K562 (cell line): ENCODE data around the gene ZSWIM1. TPM values are rescaled to one million over a fixed set of nuclear protein-coding genes. Genes with fewer than 3 reads are reported as not detected.
A peak's percentile ranks its signal among the peaks of the same experiment; 100 is the strongest.

Experiments used
- ARID3A ChIP-seq: IDR thresholded peaks from 2 replicates; pipeline ENCODE4 v1.6.1; 2012; ENCODE audit warnings: low read depth, low read length, improper control_type of control experiment, borderline replicate concordance
- ELK3 ChIP-seq: fragments of 450-650 bp; formaldehyde crosslinking; IDR thresholded peaks from 2 replicates; pipeline ENCODE4 v1.4.0; 2020; ENCODE audit warnings: mild to moderate bottlenecking
- NONO ChIP-seq, 2 experiments: fragments of 200-400 bp in 1 of 2; fragments of 450-650 bp in 1 of 2; formaldehyde crosslinking in 1 of 2; IDR thresholded peaks; 2 replicates each; pipeline ENCODE4 v1.6.1; 2017; ENCODE audit warnings: low read depth in 2 of 2, mild to moderate bottlenecking in 2 of 2, moderate library complexity in 2 of 2, low read length in 1 of 2
- NR0B1 ChIP-seq: fragments of 450-650 bp; IDR thresholded peaks from one replicate; pipeline ENCODE4 v1.6.1; 2018; ENCODE audit warnings: mild to moderate bottlenecking, moderate library complexity; ENCODE audit not compliant: partially characterized antibody
- PCBP2 ChIP-seq: fragments of 200-400 bp; formaldehyde crosslinking; IDR thresholded peaks from 2 replicates; pipeline ENCODE4 v1.6.1; 2018; ENCODE audit warnings: low read length, low read depth, mild to moderate bottlenecking, moderate library complexity; ENCODE audit not compliant: poor library complexity, severe bottlenecking
- PYGO2 ChIP-seq: fragments of 450-650 bp; IDR thresholded peaks from 2 replicates; pipeline ENCODE4 v1.6.1; 2016; ENCODE audit warnings: mild to moderate bottlenecking, missing genetic modification characterization, moderate library complexity, missing compliant biosample characterization
- RNF2 ChIP-seq: sonication (generic); IDR thresholded peaks from 2 replicates; pipeline ENCODE4 v1.6.1; 2016
- STAT6 ChIP-seq: sonication (generic); formaldehyde crosslinking; IDR thresholded peaks from 2 replicates; pipeline ENCODE4 v1.8.1; 2023; ENCODE audit warnings: mild to moderate bottlenecking, missing genetic modification reagents
- TSHZ1 ChIP-seq: fragments of 250-450 bp; sonication (Bioruptor Pico); IDR thresholded peaks from 2 replicates; pipeline ENCODE4 v1.4.0; 2020; ENCODE audit warnings: mild to moderate bottlenecking, moderate library complexity
- XRCC5 ChIP-seq: fragments of 200-400 bp; formaldehyde crosslinking; IDR thresholded peaks from 2 replicates; pipeline ENCODE4 v1.6.1; 2017; ENCODE audit warnings: low read depth, mild to moderate bottlenecking, low read length
- ZNF584 ChIP-seq: fragments of 200-800 bp; sonication (Bioruptor generic); IDR thresholded peaks from 2 replicates; pipeline ENCODE4 v1.6.1; 2016; ENCODE audit warnings: low read depth, mild to moderate bottlenecking, missing genetic modification characterization, missing compliant biosample characterization
- ZNF699 ChIP-seq: fragments of 250-450 bp; sonication (Bioruptor Pico); IDR thresholded peaks from 2 replicates; pipeline ENCODE4 v1.8.0; 2021; ENCODE audit warnings: mild to moderate bottlenecking, moderate library complexity; ENCODE audit not compliant: insufficient replicate concordance
- ZNF740 ChIP-seq, 3 experiments: fragments of 200-800 bp in 1 of 3; sonication (Bioruptor generic) in 1 of 3; sonication (generic) in 1 of 3; formaldehyde crosslinking in 1 of 3; IDR thresholded peaks; 2 replicates each; pipeline versions ENCODE4 v1.6.1 to v1.8.0; 2016 to 2022; ENCODE audit warnings: mild to moderate bottlenecking in 2 of 3, missing compliant biosample characterization in 2 of 3, missing genetic modification characterization in 2 of 3, missing genetic modification reagents in 1 of 3
- polyA plus RNA-seq, 8 experiments: library from polyadenylated mRNA; depleted of rRNA in 4 of 8; stranded (reverse) in 5 of 8; unstranded in 3 of 8; fragments of >200 nt; fragmentation: Nextera tagmentation in 2 of 8; fragmentation: Illumina TruSeq in 1 of 8; extraction: Ambion mirVana in 2 of 8; extraction: Trizol in 1 of 8; gene quantifications; 2 replicates each; pipeline versions ENCODE4 v1.2.1 to v1.2.3, GENCODE V29; 2011 to 2014; ENCODE audit warnings: inconsistent platforms in 1 of 8, missing spikeins in 1 of 8
- total RNA-seq, 7 experiments: library from RNA; depleted of rRNA in 6 of 7; stranded (reverse); fragments of >200 nt in 6 of 7; fragmentation: Illumina TruSeq in 2 of 7; extraction: Trizol in 2 of 7; gene quantifications; 2 replicates each; pipeline versions ENCODE4 v1.2.1 to v1.2.3, GENCODE V29; 2011 to 2021; ENCODE audit warnings: low replicate concordance in 1 of 7

The ZSWIM1 gene
- total and polyA plus RNA-seq, 9 of the 15 experiments (the other 6 are each of a cell fraction or from before 2014, with no cell fraction given) = 2.5 to 15.6 (median 9.5) TPM

GRCh38 chr20:45910670-45911485 is 29.9 kb downstream of the ZSWIM1 start (continued):
- TF ChIP-seq TSHZ1 = no peak
- TF ChIP-seq PYGO2 (tag) = no peak
- TF ChIP-seq ELK3 (CRISPR knock-in tag) = no peak
- TF ChIP-seq ARID3A = 0 out of 2 replicates have a peak, but pooled peaks have one; percentile 43
- TF ChIP-seq PCBP2 = no peak
- TF ChIP-seq RNF2 = no peak
- TF ChIP-seq ZNF699 (CRISPR knock-in tag) = no peak
- no peak for TF ChIP-seq NR0B1
- TF ChIP-seq NONO (IDR thresholded peaks at IDR 0.05; ENCODE audit: low read depth in 2 of 2, low read length in 1 of 2) = no peak
- no peak for TF ChIP-seq STAT6 (CRISPR knock-in tag)
- no peak; the same call in 1 of the 2 replicates for TF ChIP-seq XRCC5
- no peak for TF ChIP-seq ZNF740 (CRISPR knock-in tag; IDR thresholded peaks at IDR 0.05)
- no peak for TF ChIP-seq ZNF740 (tag; IDR thresholded peaks at IDR 0.05)
- no peak for TF ChIP-seq ZNF584 (CRISPR knock-in tag)
